WTC11 (cell line): ENCODE results near the gene ECI1. TPM values are rescaled to one million over a fixed set of nuclear protein-coding genes. Genes with fewer than 3 reads are reported as not detected.

Source experiments
- ATAC-seq: fragments of 200-7000 bp; cut with Tn5 transposase; 2 replicates; pipeline ENCODE4 v1.10.0; 2021; ENCODE audit warnings: mild to moderate bottlenecking, moderate library complexity
- CTCF ChIA-PET: fragments of 300-600 bp; sonication (Branson Sonifier 250); formaldehyde crosslinking; loops from one replicate; lab custom pipeline; 2021; ENCODE audit warnings: antibody characterized with exemption; lab: Charles Lee
- POLR2A ChIA-PET: fragments of 350-600 bp; sonication (Branson Sonifier 250); formaldehyde crosslinking; loops from one replicate; lab custom pipeline; 2021; ENCODE audit warnings: antibody characterized with exemption; lab: Charles Lee
- DNase-seq: peaks from one replicate; pipeline ENCODE4 v3.0.0; 2021; ENCODE audit warnings: low spot score
- H3K27ac Mint-ChIP-seq: 2 replicates; pipeline ENCODE4 v1.8.0; 2021; ENCODE audit warnings: mixed read lengths
- H3K27me3 Mint-ChIP-seq: 2 replicates; pipeline ENCODE4 v1.8.0; 2021; ENCODE audit warnings: low read depth, mild to moderate bottlenecking, moderate library complexity, mixed read lengths
- H3K36me3 Mint-ChIP-seq: 2 replicates; pipeline ENCODE4 v1.8.0; 2021; ENCODE audit warnings: mixed read lengths
- H3K4me1 Mint-ChIP-seq: 2 replicates; pipeline ENCODE4 v1.8.0; 2022; ENCODE audit warnings: mixed read lengths
- H3K4me3 Mint-ChIP-seq: 2 replicates; pipeline ENCODE4 v1.8.0; 2021; ENCODE audit warnings: mild to moderate bottlenecking, moderate library complexity, mixed read lengths
- H3K9me3 Mint-ChIP-seq: 2 replicates; pipeline ENCODE4 v1.8.0; 2021; ENCODE audit warnings: mixed read lengths
- ETV6 ChIP-seq: sonication (generic); formaldehyde crosslinking; IDR thresholded peaks from 2 replicates; pipeline ENCODE4 v1.8.1; 2022; ENCODE audit warnings: mild to moderate bottlenecking, missing genetic modification reagents
- FOXK1 ChIP-seq: sonication (generic); formaldehyde crosslinking; IDR thresholded peaks from 2 replicates; pipeline ENCODE4 v1.8.0; 2022; ENCODE audit warnings: mild to moderate bottlenecking, moderate library complexity, missing genetic modification reagents
- GABPB1 ChIP-seq: sonication (generic); formaldehyde crosslinking; IDR thresholded peaks from 2 replicates; pipeline ENCODE4 v1.8.1; 2023; ENCODE audit warnings: mild to moderate bottlenecking, missing genetic modification reagents
- MAX ChIP-seq: sonication (generic); formaldehyde crosslinking; IDR thresholded peaks from 2 replicates; pipeline ENCODE4 v1.8.0; 2022; ENCODE audit warnings: mild to moderate bottlenecking, missing genetic modification reagents
- MYBL2 ChIP-seq: sonication (generic); formaldehyde crosslinking; IDR thresholded peaks from 2 replicates; pipeline ENCODE4 v1.8.1; 2023; ENCODE audit warnings: mild to moderate bottlenecking, moderate library complexity, missing genetic modification reagents
- SMAD4 ChIP-seq: sonication (generic); formaldehyde crosslinking; IDR thresholded peaks from 2 replicates; pipeline ENCODE4 v1.8.0; 2022; ENCODE audit warnings: mild to moderate bottlenecking, missing genetic modification reagents
- TEAD1 ChIP-seq: sonication (generic); formaldehyde crosslinking; IDR thresholded peaks from 2 replicates; pipeline ENCODE4 v1.8.0; 2022; ENCODE audit warnings: mild to moderate bottlenecking, missing genetic modification reagents
- ZNF121 ChIP-seq: sonication (generic); formaldehyde crosslinking; IDR thresholded peaks from 2 replicates; pipeline ENCODE4 v1.8.0; 2023; ENCODE audit warnings: missing genetic modification reagents
- ZNF396 ChIP-seq: fragments of 250-450 bp; sonication (Bioruptor Pico); IDR thresholded peaks from 2 replicates; pipeline ENCODE4 v1.8.0; 2021; ENCODE audit warnings: mild to moderate bottlenecking, moderate library complexity, borderline replicate concordance
- ZSCAN18 ChIP-seq: fragments of 250-450 bp; sonication (Bioruptor Pico); IDR thresholded peaks from 2 replicates; pipeline ENCODE4 v2.1.2; 2022; ENCODE audit warnings: mild to moderate bottlenecking, moderate library complexity
- total RNA-seq: library from RNA; stranded (reverse); gene quantifications from 3 replicates; pipeline ENCODE4 v1.2.3, GENCODE V29; 2021
- TF ChIP-seq, protein P1 (sequence below): sonication (generic); formaldehyde crosslinking; IDR thresholded peaks from 2 replicates; pipeline ENCODE4 v1.8.1; 2023; ENCODE audit warnings: mild to moderate bottlenecking, missing genetic modification reagents
- TF ChIP-seq, protein P2 (sequence below): sonication (generic); formaldehyde crosslinking; IDR thresholded peaks from 2 replicates; pipeline ENCODE4 v1.8.0; 2022; ENCODE audit warnings: mild to moderate bottlenecking, missing genetic modification reagents

The ECI1 gene
- total RNA-seq, 1 experiment from 2014 or later = 100 TPM

- CTCF ChIA-PET = interaction anchor here (0.6 to 2.7 kb wide), 4 partner anchors 12 to 184 kb away, joined by 3 to 13 read pairs (median 4); partner anchors contain the start of genes CASKIN1 and TRAF7
- POLR2A ChIA-PET = interaction anchor here (0.5 to 1.3 kb wide), 3 partner anchors 8 to 184 kb away, joined by 3 to 6 read pairs (median 3); partner anchors contain the start of genes PGP and TRAF7
- H3K27ac Mint-ChIP-seq = no peak overlapping the region
These were observed 44.5 kb downstream of the ECI1 start for GRCh38 chr16:2206780-2207433.

DNA sequence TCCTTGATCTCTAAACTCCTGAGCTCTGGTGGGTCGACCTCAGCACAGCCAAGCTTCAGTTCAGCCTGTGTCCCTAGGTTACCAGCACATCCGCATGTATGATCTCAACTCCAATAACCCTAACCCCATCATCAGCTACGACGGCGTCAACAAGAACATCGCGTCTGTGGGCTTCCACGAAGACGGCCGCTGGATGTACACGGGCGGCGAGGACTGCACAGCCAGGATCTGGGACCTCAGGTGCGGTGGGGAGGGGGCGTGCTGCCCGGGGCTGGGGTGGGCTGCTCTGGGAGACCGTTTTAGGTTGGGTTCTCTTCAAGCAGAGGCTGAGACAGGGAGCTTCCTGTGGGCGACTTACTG lies 45.0 kb downstream of the ECI1 start:
- peaks cover 18% of the 10 kb centered on the region for H3K27me3 Mint-ChIP-seq
- peak overlapping the region; percentile 95 for H3K27ac Mint-ChIP-seq
- peaks cover 14% of the 10 kb centered on the region for H3K36me3 Mint-ChIP-seq
- POLR2A ChIA-PET = interaction anchor here (0.5 to 1.3 kb wide), 4 partner anchors 8 to 184 kb away, joined by 3 to 6 read pairs (median 3); partner anchors contain the start of genes PGP and TRAF7
- peak overlapping the region; percentile 80 for H3K4me3 Mint-ChIP-seq
- DNase-seq (no peak), ATAC-seq (no peak)
- no peaks in the 10 kb centered on the region for H3K9me3 Mint-ChIP-seq
- TF ChIP-seq ZNF396 (CRISPR knock-in tag) (no peak), SMAD4 (CRISPR knock-in tag) (no peak)
- peaks cover 17% of the 10 kb centered on the region for H3K4me1 Mint-ChIP-seq
- CTCF ChIA-PET = interaction anchor here (0.6 to 2.7 kb wide), 4 partner anchors 11 to 183 kb away, joined by 3 to 13 read pairs (median 4); partner anchors contain the start of genes CASKIN1 and TRAF7

More at GRCh38 chr16:2206780-2207433, 44.5 kb downstream of the ECI1 start:
- TF ChIP-seq, protein P1, sequence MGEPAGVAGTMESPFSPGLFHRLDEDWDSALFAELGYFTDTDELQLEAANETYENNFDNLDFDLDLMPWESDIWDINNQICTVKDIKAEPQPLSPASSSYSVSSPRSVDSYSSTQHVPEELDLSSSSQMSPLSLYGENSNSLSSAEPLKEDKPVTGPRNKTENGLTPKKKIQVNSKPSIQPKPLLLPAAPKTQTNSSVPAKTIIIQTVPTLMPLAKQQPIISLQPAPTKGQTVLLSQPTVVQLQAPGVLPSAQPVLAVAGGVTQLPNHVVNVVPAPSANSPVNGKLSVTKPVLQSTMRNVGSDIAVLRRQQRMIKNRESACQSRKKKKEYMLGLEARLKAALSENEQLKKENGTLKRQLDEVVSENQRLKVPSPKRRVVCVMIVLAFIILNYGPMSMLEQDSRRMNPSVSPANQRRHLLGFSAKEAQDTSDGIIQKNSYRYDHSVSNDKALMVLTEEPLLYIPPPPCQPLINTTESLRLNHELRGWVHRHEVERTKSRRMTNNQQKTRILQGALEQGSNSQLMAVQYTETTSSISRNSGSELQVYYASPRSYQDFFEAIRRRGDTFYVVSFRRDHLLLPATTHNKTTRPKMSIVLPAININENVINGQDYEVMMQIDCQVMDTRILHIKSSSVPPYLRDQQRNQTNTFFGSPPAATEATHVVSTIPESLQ (CRISPR knock-in tag) = no peak
- Mint-ChIP-seq H3K9me3 (no peaks in the 10 kb centered on the region), H3K36me3 (peaks cover 14% of the 10 kb centered on the region), H3K4me3 (peak overlapping the region; percentile 80), H3K27me3 (peaks cover 13% of the 10 kb centered on the region), H3K4me1 (peaks cover 20% of the 10 kb centered on the region)
- ATAC-seq = no peak
- no peak for DNase-seq

DNA sequence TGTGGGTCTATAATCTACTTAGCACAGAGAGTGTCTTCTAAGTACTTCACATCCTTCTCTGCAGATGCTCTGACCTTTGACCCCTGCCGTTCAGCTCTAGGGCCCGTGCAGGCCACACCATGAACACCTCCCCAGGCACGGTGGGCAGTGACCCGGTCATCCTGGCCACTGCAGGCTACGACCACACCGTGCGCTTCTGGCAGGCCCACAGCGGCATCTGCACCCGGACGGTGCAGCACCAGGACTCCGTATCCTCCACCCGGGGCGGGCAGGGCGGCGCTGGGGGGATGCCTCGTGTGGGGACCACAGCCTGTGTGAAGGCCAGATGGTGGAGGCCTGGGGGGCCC lies 45.4 kb downstream of the ECI1 start:
- Mint-ChIP-seq H3K27ac (no peak overlapping the region), H3K36me3 (peaks cover 14% of the 10 kb centered on the region), H3K4me1 (peaks cover 17% of the 10 kb centered on the region), H3K4me3 (peak overlapping the region; percentile 80), H3K9me3 (no peaks in the 10 kb centered on the region), H3K27me3 (peaks cover 18% of the 10 kb centered on the region)
- DNase-seq (no peak), ATAC-seq (no peak)
- no peak for TF ChIP-seq ETV6 (CRISPR knock-in tag)
- TF ChIP-seq ZSCAN18 (CRISPR knock-in tag) = no peak
- TF ChIP-seq MAX (CRISPR knock-in tag) = no peak
- no peak for TF ChIP-seq MYBL2 (CRISPR knock-in tag)
- no peak for TF ChIP-seq FOXK1 (CRISPR knock-in tag)
- no peak for TF ChIP-seq ZNF121 (CRISPR knock-in tag)
- TF ChIP-seq GABPB1 = no peak
- TF ChIP-seq, protein P2, sequence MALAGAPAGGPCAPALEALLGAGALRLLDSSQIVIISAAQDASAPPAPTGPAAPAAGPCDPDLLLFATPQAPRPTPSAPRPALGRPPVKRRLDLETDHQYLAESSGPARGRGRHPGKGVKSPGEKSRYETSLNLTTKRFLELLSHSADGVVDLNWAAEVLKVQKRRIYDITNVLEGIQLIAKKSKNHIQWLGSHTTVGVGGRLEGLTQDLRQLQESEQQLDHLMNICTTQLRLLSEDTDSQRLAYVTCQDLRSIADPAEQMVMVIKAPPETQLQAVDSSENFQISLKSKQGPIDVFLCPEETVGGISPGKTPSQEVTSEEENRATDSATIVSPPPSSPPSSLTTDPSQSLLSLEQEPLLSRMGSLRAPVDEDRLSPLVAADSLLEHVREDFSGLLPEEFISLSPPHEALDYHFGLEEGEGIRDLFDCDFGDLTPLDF = no peak
- no peak for TF ChIP-seq TEAD1 (CRISPR knock-in tag)
- POLR2A ChIA-PET = interaction anchor here (0.7 to 1.3 kb wide), 2 partner anchors 34 to 51 kb away, joined by 3 read pairs; partner anchors contain the start of gene TRAF7
- CTCF ChIA-PET = interaction anchor here (1.3 to 2.7 kb wide), 3 partner anchors 11 to 51 kb away, joined by 4 to 13 read pairs (median 4); partner anchors contain the start of genes CASKIN1 and TRAF7
